Activated CD4-positive, alpha-beta T cell treated with anti-CD3 and anti-CD28 coated beads, Interleukin-2, amount 10 ng/mL, durations not matched to agents 7 days and 5 days (primary cell): ENCODE data around the gene PIN1. TPM values are rescaled to one million over a fixed set of nuclear protein-coding genes. Genes with fewer than 3 reads are reported as not detected.
"Not testable (repeated sequence)": the region's sequence is repeated elsewhere in the genome, so short reads cannot be mapped to it uniquely, and the experiment has no call there.

Source experiments
- CTCF ChIA-PET: fragments of 350-600 bp; sonication (Branson Sonifier 250); formaldehyde crosslinking; loops from one replicate; lab custom pipeline; 2021; ENCODE audit warnings: antibody characterized with exemption; lab: Charles Lee
- POLR2A ChIA-PET: fragments of 350-600 bp; sonication (Branson Sonifier 250); formaldehyde crosslinking; loops from one replicate; lab custom pipeline; 2021; ENCODE audit warnings: antibody characterized with exemption; lab: Charles Lee
- DNase-seq: peaks from one replicate; pipeline ENCODE4 v3.0.0-alpha.2; 2020
- H3K27ac Mint-ChIP-seq: one replicate; pipeline ENCODE4 v1.8.0; 2021; ENCODE audit warnings: mild to moderate bottlenecking, moderate library complexity, mixed read lengths
- H3K27me3 Mint-ChIP-seq: one replicate; pipeline ENCODE4 v1.8.0; 2021; ENCODE audit warnings: mixed read lengths
- H3K36me3 Mint-ChIP-seq: one replicate; pipeline ENCODE4 v1.8.0; 2021; ENCODE audit warnings: low read depth, mixed read lengths
- H3K4me1 Mint-ChIP-seq: one replicate; pipeline ENCODE4 v1.8.0; 2021; ENCODE audit warnings: mixed read lengths
- H3K4me3 Mint-ChIP-seq: one replicate; pipeline ENCODE4 v1.8.0; 2021; ENCODE audit warnings: mild to moderate bottlenecking, moderate library complexity, mixed read lengths
- H3K9me3 Mint-ChIP-seq: one replicate; pipeline ENCODE4 v1.8.0; 2021; ENCODE audit warnings: mixed read lengths
- total RNA-seq, 2 experiments: library from RNA; stranded (reverse); gene quantifications; one replicate each; pipeline ENCODE4 v1.2.3, GENCODE V29; 2021

Gene PIN1
- total RNA-seq = 10 to 100 TPM; 87.1 to 92.5 TPM

- H3K36me3 Mint-ChIP-seq = peaks cover 21% of the 10 kb centered on the region
Measured at GRCh38 chr19:9834726-9835506, at the start of gene PIN1. PIN1 (plus strand) TSS chr19:9835318; CDS start chr19:9835345, 27 bp downstream.

GRCh38 chr19:9785367-9786331 lies 49.5 kb upstream of the PIN1 start:
- H3K9me3 Mint-ChIP-seq = peaks cover 2% of the 10 kb centered on the region
- ChIA-PET POLR2A (no interaction called here), CTCF (no interaction called here)
- peak overlapping the region; percentile 98 for H3K27ac Mint-ChIP-seq
- peaks cover 34% of the 10 kb centered on the region for H3K4me1 Mint-ChIP-seq
- peak; percentile 99 for DNase-seq
- no peaks in the 10 kb centered on the region for H3K27me3 Mint-ChIP-seq
- H3K36me3 Mint-ChIP-seq = no peaks in the 10 kb centered on the region
- peak overlapping the region; percentile 81 for H3K4me3 Mint-ChIP-seq

More at GRCh38 chr19:9834726-9835506, at the start of gene PIN1:
- Mint-ChIP-seq H3K4me3 (peak within 1 kb of the TSS; percentile 93), H3K27ac (peak within 1 kb of the TSS; percentile 92), H3K9me3 (no peaks in the 10 kb centered on the region), H3K27me3 (no peaks in the 10 kb centered on the region), H3K4me1 (peaks cover 29% of the 10 kb centered on the region)
- ChIA-PET POLR2A (no interaction called here), CTCF (interaction anchor here (0.7 to 1.6 kb wide), 2 partner anchors 11 to 33 kb away, joined by 4 to 5 read pairs; no protein-coding TSS in a partner anchor)
- DNase-seq = peak; percentile 99

- ChIA-PET POLR2A (no interaction called here), CTCF (no interaction called here)
- peaks cover 2% of the 10 kb centered on the region for H3K9me3 Mint-ChIP-seq
- no peaks in the 10 kb centered on the region for H3K36me3 Mint-ChIP-seq
- no peak for DNase-seq
- H3K4me3 Mint-ChIP-seq = peak overlapping the region; percentile 81
- H3K4me1 Mint-ChIP-seq = peaks cover 37% of the 10 kb centered on the region
- H3K27me3 Mint-ChIP-seq = no peaks in the 10 kb centered on the region
- peak overlapping the region; percentile 98 for H3K27ac Mint-ChIP-seq
Measured at GRCh38 chr19:9786342-9786741, 48.8 kb upstream of the PIN1 start.

- DNase-seq = no peak
- ChIA-PET CTCF (interaction anchor here (1.9 kb wide), 1 partner anchor 161 kb away, joined by 5 read pairs; no protein-coding TSS in a partner anchor), POLR2A (no interaction called here)
- Mint-ChIP-seq H3K4me3 (peak overlapping the region; percentile 62), H3K9me3 (peaks cover 2% of the 10 kb centered on the region), H3K36me3 (no peaks in the 10 kb centered on the region), H3K4me1 (peaks cover 40% of the 10 kb centered on the region), H3K27ac (peak overlapping the region; percentile 31), H3K27me3 (no peaks in the 10 kb centered on the region)
Measured at GRCh38 chr19:9786819-9787218, 48.3 kb upstream of the PIN1 start.

GRCh38 chr19:9788604-9789003 lies 46.5 kb upstream of the PIN1 start:
- H3K27ac Mint-ChIP-seq, H3K9me3 Mint-ChIP-seq, DNase-seq, H3K4me3 Mint-ChIP-seq, H3K27me3 Mint-ChIP-seq, H3K36me3 Mint-ChIP-seq, POLR2A ChIA-PET: not testable (repeated sequence)
- peaks cover 43% of the 10 kb centered on the region for H3K4me1 Mint-ChIP-seq
- CTCF ChIA-PET = interaction anchor here (0.6 to 1.9 kb wide), 2 partner anchors 143 to 163 kb away, joined by 3 to 5 read pairs; no protein-coding TSS in a partner anchor

GRCh38 chr19:9789066-9789465 lies 46.1 kb upstream of the PIN1 start:
- no peak overlapping the region for H3K4me3 Mint-ChIP-seq
- no peak overlapping the region for H3K27ac Mint-ChIP-seq
- H3K9me3 Mint-ChIP-seq = peaks cover 5% of the 10 kb centered on the region
- no peaks in the 10 kb centered on the region for H3K27me3 Mint-ChIP-seq
- peaks cover 40% of the 10 kb centered on the region for H3K4me1 Mint-ChIP-seq
- no peaks in the 10 kb centered on the region for H3K36me3 Mint-ChIP-seq
- CTCF ChIA-PET = no interaction called here
- POLR2A ChIA-PET = no interaction called here
- no peak for DNase-seq

- POLR2A ChIA-PET, H3K27me3 Mint-ChIP-seq, H3K4me3 Mint-ChIP-seq, DNase-seq, H3K9me3 Mint-ChIP-seq, CTCF ChIA-PET, H3K27ac Mint-ChIP-seq, H3K36me3 Mint-ChIP-seq: not testable (repeated sequence)
- H3K4me1 Mint-ChIP-seq = peaks cover 35% of the 10 kb centered on the region
Measured at GRCh38 chr19:9789579-9789978, 45.5 kb upstream of the PIN1 start.

GRCh38 chr19:9791073-9791367 lies 44.1 kb upstream of the PIN1 start:
- H3K27me3 Mint-ChIP-seq, DNase-seq, POLR2A ChIA-PET, H3K9me3 Mint-ChIP-seq, H3K36me3 Mint-ChIP-seq: not testable (repeated sequence)
- peak overlapping the region; percentile 97 for H3K27ac Mint-ChIP-seq
- peaks cover 27% of the 10 kb centered on the region for H3K4me1 Mint-ChIP-seq
- H3K4me3 Mint-ChIP-seq = peak overlapping the region; percentile 86
- CTCF ChIA-PET = interaction anchor here (0.7 kb wide), 2 partner anchors 25 to 1682 kb away, joined by 3 to 4 read pairs; no protein-coding TSS in a partner anchor

GRCh38 chr19:9791552-9792205 lies 43.4 kb upstream of the PIN1 start:
- CTCF ChIA-PET = no interaction called here
- DNase-seq = peak; percentile 95

GRCh38 chr19:9792206-9793070 lies 42.7 kb upstream of the PIN1 start:
- Mint-ChIP-seq H3K4me3 (peak overlapping the region; percentile 86), H3K27ac (peak overlapping the region; percentile 97), H3K36me3 (no peaks in the 10 kb centered on the region), H3K9me3 (peaks cover 7% of the 10 kb centered on the region), H3K4me1 (peaks cover 29% of the 10 kb centered on the region), H3K27me3 (no peaks in the 10 kb centered on the region)
- ChIA-PET POLR2A (no interaction called here), CTCF (no interaction called here)
- peak; percentile 93 for DNase-seq

More at GRCh38 chr19:9791552-9792205, 43.4 kb upstream of the PIN1 start:
- POLR2A ChIA-PET = no interaction called here
- H3K27ac Mint-ChIP-seq = peak overlapping the region; percentile 97
- peaks cover 7% of the 10 kb centered on the region for H3K9me3 Mint-ChIP-seq
- H3K4me3 Mint-ChIP-seq = peak overlapping the region; percentile 86
- no peaks in the 10 kb centered on the region for H3K36me3 Mint-ChIP-seq
- H3K4me1 Mint-ChIP-seq = peaks cover 28% of the 10 kb centered on the region
- no peaks in the 10 kb centered on the region for H3K27me3 Mint-ChIP-seq

GRCh38 chr19:9793071-9793591 lies 42.0 kb upstream of the PIN1 start:
- peak overlapping the region; percentile 97 for H3K27ac Mint-ChIP-seq
- peaks cover 34% of the 10 kb centered on the region for H3K4me1 Mint-ChIP-seq
- H3K27me3 Mint-ChIP-seq = no peaks in the 10 kb centered on the region
- CTCF ChIA-PET = interaction anchor here (0.8 to 1.4 kb wide), 2 partner anchors 167 to 168 kb away, joined by 3 read pairs; no protein-coding TSS in a partner anchor
- POLR2A ChIA-PET = no interaction called here
- H3K9me3 Mint-ChIP-seq = peaks cover 7% of the 10 kb centered on the region
- DNase-seq = peak; percentile 73
- H3K4me3 Mint-ChIP-seq = peak overlapping the region; percentile 86
- no peaks in the 10 kb centered on the region for H3K36me3 Mint-ChIP-seq
